ENCODE results near the gene TICAM1. TPM values are rescaled to one million over a fixed set of nuclear protein-coding genes. Genes with fewer than 3 reads are reported as not detected.
A peak's percentile ranks its signal among the peaks of the same experiment; 100 is the strongest.

Gene TICAM1
- total and polyA plus RNA-seq, 2 of the 8 experiments (the other 6 are each of a cell fraction or from before 2014, with no cell fraction given), result 0.41 to 0.65 TPM

GRCh38 chr19:4851551-4852290 is 20.2 kb upstream of the TICAM1 start (continued):
- TF ChIP-seq, protein P1, sequence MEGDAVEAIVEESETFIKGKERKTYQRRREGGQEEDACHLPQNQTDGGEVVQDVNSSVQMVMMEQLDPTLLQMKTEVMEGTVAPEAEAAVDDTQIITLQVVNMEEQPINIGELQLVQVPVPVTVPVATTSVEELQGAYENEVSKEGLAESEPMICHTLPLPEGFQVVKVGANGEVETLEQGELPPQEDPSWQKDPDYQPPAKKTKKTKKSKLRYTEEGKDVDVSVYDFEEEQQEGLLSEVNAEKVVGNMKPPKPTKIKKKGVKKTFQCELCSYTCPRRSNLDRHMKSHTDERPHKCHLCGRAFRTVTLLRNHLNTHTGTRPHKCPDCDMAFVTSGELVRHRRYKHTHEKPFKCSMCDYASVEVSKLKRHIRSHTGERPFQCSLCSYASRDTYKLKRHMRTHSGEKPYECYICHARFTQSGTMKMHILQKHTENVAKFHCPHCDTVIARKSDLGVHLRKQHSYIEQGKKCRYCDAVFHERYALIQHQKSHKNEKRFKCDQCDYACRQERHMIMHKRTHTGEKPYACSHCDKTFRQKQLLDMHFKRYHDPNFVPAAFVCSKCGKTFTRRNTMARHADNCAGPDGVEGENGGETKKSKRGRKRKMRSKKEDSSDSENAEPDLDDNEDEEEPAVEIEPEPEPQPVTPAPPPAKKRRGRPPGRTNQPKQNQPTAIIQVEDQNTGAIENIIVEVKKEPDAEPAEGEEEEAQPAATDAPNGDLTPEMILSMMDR (IDR thresholded peaks at IDR 0.05; ENCODE audit: control extremely low read depth in 1 of 3, insufficient read depth in 1 of 3, low read depth in 1 of 3, low read length in 3 of 3), result peak; percentile 88 to 96 (median 94)
- no peak for TF ChIP-seq JUN (IDR thresholded peaks at IDR 0.05; ENCODE audit: low read depth, low read length)
- TF ChIP-seq TAF7 (optimal IDR thresholded peaks at IDR 0.05; ENCODE audit: borderline replicate concordance, low read depth, low read length), result no peak
- TF ChIP-seq RXRA (IDR thresholded peaks at IDR 0.05; ENCODE audit: insufficient read depth, low read depth, low read length), result no peak

Data from H1 (cell line).